PC-3 (cell line): ENCODE results near the gene ARSK. TPM values are rescaled to one million over a fixed set of nuclear protein-coding genes. Genes with fewer than 3 reads are reported as not detected.

Experiments used
- ATAC-seq: fragments of 200-7000 bp; cut with Tn5 transposase; 2 replicates; pipeline ENCODE4 v1.9.1; 2020; ENCODE audit warnings: mild to moderate bottlenecking, moderate library complexity
- BruUV-seq: library from RNA; stranded (reverse); fragments of 400-500 nt; replicated peaks from 2 replicates; lab custom pipeline; 2021; lab: Mats Ljungman, UMichigan
- CTCF ChIA-PET: fragments of 300-600 bp; sonication (Branson Sonifier 250); formaldehyde crosslinking; loops from one replicate; lab custom pipeline; 2022; ENCODE audit warnings: antibody characterized with exemption; lab: Charles Lee
- POLR2A ChIA-PET: fragments of 300-600 bp; sonication (Branson Sonifier 250); formaldehyde crosslinking; loops from one replicate; lab custom pipeline; 2022; ENCODE audit warnings: antibody characterized with exemption; ENCODE audit not compliant: unreplicated experiment; lab: Charles Lee
- DNase-seq: peaks from one replicate; pipeline ENCODE4 v3.0.0-alpha.2; 2015
- H2AFZ ChIP-seq: fragments of 300-600 bp; sonication (generic); 2 replicates; pipeline ENCODE4 v1.6.0; 2016; ENCODE audit warnings: antibody characterized with exemption, low read length
- H3F3A ChIP-seq: fragments of 300-600 bp; sonication (generic); one replicate; pipeline ENCODE4 v1.6.0; 2017; ENCODE audit warnings: antibody characterized with exemption, low read length, control low read depth, mild to moderate bottlenecking; ENCODE audit not compliant: unreplicated experiment
- H3K27ac ChIP-seq: fragments of 300-600 bp; sonication (generic); 2 replicates; pipeline ENCODE4 v1.5.1; 2016; ENCODE audit warnings: mild to moderate bottlenecking, low read length
- H3K27me3 ChIP-seq: fragments of 300-600 bp; sonication (generic); 2 replicates; pipeline ENCODE4 v1.6.1; 2016; ENCODE audit warnings: low read length, mixed read lengths
- H3K36me3 ChIP-seq: fragments of 300-600 bp; sonication (generic); 2 replicates; pipeline ENCODE4 v1.6.1; 2016; ENCODE audit warnings: low read depth, mixed run types, low read length, mixed read lengths
- H3K4me1 ChIP-seq: fragments of 300-600 bp; sonication (generic); 2 replicates; pipeline ENCODE4 v1.5.1; 2016; ENCODE audit warnings: low read length; ENCODE audit not compliant: insufficient read depth
- H3K4me2 ChIP-seq: fragments of 300-600 bp; sonication (generic); 2 replicates; pipeline ENCODE4 v1.6.0; 2016; ENCODE audit warnings: low read length
- H3K4me3 ChIP-seq: fragments of 300-600 bp; sonication (generic); 2 replicates; pipeline ENCODE4 v1.5.1; 2016; ENCODE audit warnings: mild to moderate bottlenecking, low read length, mixed read lengths
- H3K79me2 ChIP-seq: fragments of 300-600 bp; sonication (generic); 2 replicates; pipeline ENCODE4 v1.6.1; 2017; ENCODE audit warnings: low read length, mixed read lengths
- H3K9ac ChIP-seq: fragments of 300-600 bp; sonication (generic); 2 replicates; pipeline ENCODE4 v1.6.0; 2016; ENCODE audit warnings: mild to moderate bottlenecking, low read length
- H3K9me2 ChIP-seq: fragments of 300-600 bp; sonication (generic); replicated peaks from 2 replicates; pipeline ENCODE4 v1.6.1; 2016; ENCODE audit warnings: mixed run types, low read length, mixed read lengths
- H3K9me3 ChIP-seq: fragments of 300-600 bp; sonication (generic); 2 replicates; pipeline ENCODE4 v1.6.1; 2016; ENCODE audit warnings: low read length, mixed read lengths
- H4K20me1 ChIP-seq: fragments of 300-600 bp; sonication (generic); 2 replicates; pipeline ENCODE4 v1.6.1; 2016; ENCODE audit warnings: low read length, mixed read lengths
- EZH2 ChIP-seq: fragments of 300-600 bp; sonication (generic); IDR thresholded peaks from one replicate; pipeline ENCODE4 v1.6.1; 2017; ENCODE audit warnings: antibody characterized with exemption, mild to moderate bottlenecking, low read length; ENCODE audit not compliant: unreplicated experiment
- EZH2phosphoT487 ChIP-seq: fragments of 300-600 bp; sonication (generic); IDR thresholded peaks from 2 replicates; pipeline ENCODE4 v1.6.1; 2018; ENCODE audit warnings: mild to moderate bottlenecking, antibody characterized with exemption, low read length, borderline replicate concordance
- intact Hi-C: fragments of 100-400 bp; cut with micrococcal nuclease; formaldehyde crosslinking; loops from 2 replicates; pipeline ENCODE4 v1.9.0; 2023
- total RNA-seq: library from RNA; depleted of rRNA; stranded (reverse); fragments of >200 nt; gene quantifications from 2 replicates; pipeline ENCODE4 v1.2.3, GENCODE V29; 2014
- TF ChIP-seq, protein P1 (sequence below): fragments of 300-600 bp; sonication (generic); conservative IDR thresholded peaks from 2 replicates; pipeline ENCODE4 v1.5.1; 2017; ENCODE audit warnings: antibody characterized with exemption, low read depth, mild to moderate bottlenecking, low read length

Gene ARSK
- total RNA-seq, 1 experiment from 2014 or later: 10.5 TPM

DNA sequence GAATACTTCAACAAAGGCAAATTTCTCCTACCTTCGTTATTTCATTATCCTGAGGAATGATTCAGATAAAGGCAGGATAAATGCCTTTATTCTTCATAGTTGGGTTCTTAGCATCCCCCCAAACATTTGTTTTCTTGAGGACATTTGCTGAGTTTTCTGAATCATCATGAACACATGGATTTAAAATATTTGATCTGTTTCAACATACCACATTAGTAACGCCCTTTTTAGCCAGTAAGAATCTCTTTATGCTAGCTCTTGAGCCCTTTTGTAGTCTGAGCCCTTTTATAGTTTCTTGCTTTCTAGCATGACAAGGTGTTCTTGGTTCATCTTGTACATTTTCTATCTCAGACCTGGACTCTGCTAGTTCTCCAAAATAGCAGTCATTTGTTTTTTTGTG is 28.0 kb upstream of the ARSK start:
- Histone ChIP-seq H2AFZ (no peak overlapping the region), H3F3A (no peaks in the 10 kb centered on the region), H3K9me3 (no peaks in the 10 kb centered on the region), H3K4me3 (no peak overlapping the region), H3K4me2 (no peak overlapping the region), H3K9ac (no peak overlapping the region), H3K27ac (no peak overlapping the region), H3K79me2 (no peaks in the 10 kb centered on the region), H4K20me1 (no peaks in the 10 kb centered on the region), H3K9me2 (no peaks in the 10 kb centered on the region), H3K4me1 (no peaks in the 10 kb centered on the region), H3K27me3 (no peaks in the 10 kb centered on the region), H3K36me3 (peaks cover 12% of the 10 kb centered on the region)
- TF ChIP-seq, protein P1, sequence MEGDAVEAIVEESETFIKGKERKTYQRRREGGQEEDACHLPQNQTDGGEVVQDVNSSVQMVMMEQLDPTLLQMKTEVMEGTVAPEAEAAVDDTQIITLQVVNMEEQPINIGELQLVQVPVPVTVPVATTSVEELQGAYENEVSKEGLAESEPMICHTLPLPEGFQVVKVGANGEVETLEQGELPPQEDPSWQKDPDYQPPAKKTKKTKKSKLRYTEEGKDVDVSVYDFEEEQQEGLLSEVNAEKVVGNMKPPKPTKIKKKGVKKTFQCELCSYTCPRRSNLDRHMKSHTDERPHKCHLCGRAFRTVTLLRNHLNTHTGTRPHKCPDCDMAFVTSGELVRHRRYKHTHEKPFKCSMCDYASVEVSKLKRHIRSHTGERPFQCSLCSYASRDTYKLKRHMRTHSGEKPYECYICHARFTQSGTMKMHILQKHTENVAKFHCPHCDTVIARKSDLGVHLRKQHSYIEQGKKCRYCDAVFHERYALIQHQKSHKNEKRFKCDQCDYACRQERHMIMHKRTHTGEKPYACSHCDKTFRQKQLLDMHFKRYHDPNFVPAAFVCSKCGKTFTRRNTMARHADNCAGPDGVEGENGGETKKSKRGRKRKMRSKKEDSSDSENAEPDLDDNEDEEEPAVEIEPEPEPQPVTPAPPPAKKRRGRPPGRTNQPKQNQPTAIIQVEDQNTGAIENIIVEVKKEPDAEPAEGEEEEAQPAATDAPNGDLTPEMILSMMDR: no peak
- no peak for TF ChIP-seq EZH2
- intact Hi-C loops: no loop called here
- ChIA-PET CTCF (no interaction called here), POLR2A (no interaction called here)
- ATAC-seq (no peak), DNase-seq (no peak)
- no TSS peak for BruUV-seq

DNA sequence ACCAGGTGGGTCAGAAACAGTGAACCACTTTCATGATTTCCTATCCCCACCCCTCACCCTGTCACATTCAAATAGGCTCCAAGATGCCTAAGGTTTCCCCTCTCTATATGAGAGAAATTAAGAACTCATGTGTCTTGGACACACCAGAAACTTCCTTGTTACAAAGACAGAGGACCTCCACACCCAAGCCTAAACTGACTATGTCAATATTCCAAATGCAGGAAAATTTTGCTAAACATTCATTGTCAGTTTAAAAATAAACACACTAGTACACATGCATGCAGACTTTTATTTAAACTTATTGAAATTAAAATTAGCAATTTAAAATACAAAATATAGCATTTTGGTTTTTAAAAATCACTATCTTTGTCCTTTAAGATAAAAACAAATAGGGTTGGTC is 26.3 kb upstream of the ARSK start:
- Histone ChIP-seq H3K36me3 (peaks cover 6% of the 10 kb centered on the region), H3K4me3 (no peak overlapping the region), H3F3A (no peaks in the 10 kb centered on the region), H3K27me3 (no peaks in the 10 kb centered on the region), H3K9me2 (no peaks in the 10 kb centered on the region), H3K9me3 (no peaks in the 10 kb centered on the region), H4K20me1 (no peaks in the 10 kb centered on the region), H3K79me2 (no peaks in the 10 kb centered on the region), H3K9ac (no peak overlapping the region), H3K27ac (no peak overlapping the region), H3K4me2 (no peak overlapping the region), H2AFZ (no peak overlapping the region), H3K4me1 (no peaks in the 10 kb centered on the region)
- ChIA-PET POLR2A (no interaction called here), CTCF (no interaction called here)
- TF ChIP-seq, protein P1: no peak
- no peak for TF ChIP-seq EZH2
- intact Hi-C loops: no loop called here
- BruUV-seq: no TSS peak
- ATAC-seq (no peak), DNase-seq (no peak)

DNA sequence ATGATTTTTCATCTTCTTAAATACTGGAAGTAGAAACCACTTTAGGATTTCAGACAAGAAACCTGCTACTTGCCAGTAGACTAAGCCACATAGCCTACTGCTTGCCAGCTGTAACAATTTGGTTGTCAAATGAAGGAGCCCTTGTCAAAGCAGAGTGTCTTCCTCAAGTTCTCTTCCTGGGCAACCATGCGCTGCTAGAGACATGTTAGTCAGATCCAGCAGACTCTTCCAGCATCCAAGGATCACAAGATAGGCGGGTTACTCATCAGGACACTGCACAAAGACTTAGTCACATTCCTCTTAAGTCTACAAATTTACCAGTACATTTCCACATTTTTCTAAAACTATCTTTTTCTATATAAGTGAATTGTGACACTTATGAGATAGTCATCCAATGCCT is 24.5 kb upstream of the ARSK start:
- Histone ChIP-seq H3F3A (no peaks in the 10 kb centered on the region), H3K27ac (no peak overlapping the region), H3K4me1 (no peaks in the 10 kb centered on the region), H3K4me2 (no peak overlapping the region), H3K79me2 (no peaks in the 10 kb centered on the region), H3K9me2 (no peaks in the 10 kb centered on the region), H3K9me3 (no peaks in the 10 kb centered on the region), H3K36me3 (peaks cover 6% of the 10 kb centered on the region), H4K20me1 (no peaks in the 10 kb centered on the region), H2AFZ (no peak overlapping the region), H3K27me3 (no peaks in the 10 kb centered on the region), H3K9ac (no peak overlapping the region), H3K4me3 (no peak overlapping the region)
- no TSS peak for BruUV-seq
- intact Hi-C loops: no loop called here
- DNase-seq (peak; percentile 28), ATAC-seq (no peak)
- POLR2A ChIA-PET: no interaction called here
- TF ChIP-seq EZH2phosphoT487 (no peak), EZH2 (no peak)
- TF ChIP-seq, protein P1: no peak
- CTCF ChIA-PET: no interaction called here
